GM21423 (cell line): ENCODE results near the gene ADPRM.
A peak's percentile ranks its signal among the peaks of the same experiment; 100 is the strongest.
"Not testable (repeated sequence)": the region's sequence is repeated elsewhere in the genome, so short reads cannot be mapped to it uniquely, and the experiment has no call there.

Experiments used
- ATAC-seq: cut with Tn5 transposase; IDR thresholded peaks from one replicate; pipeline ENCODE4 v1.9.1; 2021; ENCODE audit warnings: mild to moderate bottlenecking, moderate library complexity; ENCODE audit not compliant: unreplicated experiment

ADPRM gene, protein sequence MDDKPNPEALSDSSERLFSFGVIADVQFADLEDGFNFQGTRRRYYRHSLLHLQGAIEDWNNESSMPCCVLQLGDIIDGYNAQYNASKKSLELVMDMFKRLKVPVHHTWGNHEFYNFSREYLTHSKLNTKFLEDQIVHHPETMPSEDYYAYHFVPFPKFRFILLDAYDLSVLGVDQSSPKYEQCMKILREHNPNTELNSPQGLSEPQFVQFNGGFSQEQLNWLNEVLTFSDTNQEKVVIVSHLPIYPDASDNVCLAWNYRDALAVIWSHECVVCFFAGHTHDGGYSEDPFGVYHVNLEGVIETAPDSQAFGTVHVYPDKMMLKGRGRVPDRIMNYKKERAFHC

DNA sequence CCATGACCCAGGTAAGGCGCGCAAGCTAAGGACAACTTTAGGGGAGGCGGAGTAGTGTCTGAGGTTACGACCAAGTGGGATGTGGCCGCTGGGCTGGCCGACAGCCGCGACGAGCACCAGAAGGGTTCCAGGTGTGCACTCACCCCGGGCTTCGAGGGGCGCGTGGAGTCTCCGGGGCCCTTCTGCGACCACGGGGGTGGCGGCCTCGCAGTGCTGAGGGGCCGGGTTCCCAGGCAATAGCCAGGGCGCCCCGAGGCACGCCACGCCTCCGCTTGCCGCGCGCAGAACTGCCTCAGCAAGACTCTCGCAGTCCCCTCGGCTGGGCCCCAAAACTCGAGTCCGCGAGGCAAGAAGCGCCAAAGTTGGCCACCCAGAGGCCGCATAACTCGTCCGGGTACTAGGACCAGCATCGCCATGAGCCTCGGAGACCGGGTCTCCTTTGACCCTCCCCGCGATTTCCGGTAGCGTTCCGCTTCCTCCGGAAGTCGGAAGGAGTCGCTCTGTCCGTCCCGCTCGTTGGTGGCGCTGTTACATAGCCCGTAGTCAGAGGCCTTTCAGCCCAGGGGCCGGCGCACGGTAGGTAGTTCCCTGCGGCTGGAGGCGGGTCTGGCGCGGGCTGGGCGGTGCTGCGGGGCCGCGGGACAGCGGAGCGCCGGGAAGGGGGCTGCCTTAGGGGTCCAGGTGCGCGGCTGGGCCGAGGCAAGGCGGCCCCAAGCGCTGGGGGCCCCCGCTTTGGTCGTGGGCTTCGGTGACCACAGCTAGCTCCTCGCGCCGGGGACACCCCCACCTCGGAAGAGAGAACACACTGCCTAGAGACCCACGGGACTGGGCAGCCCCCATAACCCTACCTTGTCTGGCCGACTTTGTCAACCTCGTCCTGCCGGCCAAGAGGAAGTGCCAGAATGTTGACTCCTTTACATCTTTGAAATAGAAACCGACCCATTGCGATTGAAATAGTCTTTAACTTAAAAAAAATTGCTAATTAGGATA lies at the start of gene ADPRM, which contains the start of gene SCO1:
Gene ADPRM (plus strand): TSS at position 503 of the 990 bp plus-strand sequence. CDS start 7,333 bp downstream, outside the sequence.
Gene SCO1 (minus strand): TSS at position 442 of the 990 bp plus-strand sequence. CDS start 26 bp downstream, at position 416.
- ATAC-seq: peak; percentile 97

DNA sequence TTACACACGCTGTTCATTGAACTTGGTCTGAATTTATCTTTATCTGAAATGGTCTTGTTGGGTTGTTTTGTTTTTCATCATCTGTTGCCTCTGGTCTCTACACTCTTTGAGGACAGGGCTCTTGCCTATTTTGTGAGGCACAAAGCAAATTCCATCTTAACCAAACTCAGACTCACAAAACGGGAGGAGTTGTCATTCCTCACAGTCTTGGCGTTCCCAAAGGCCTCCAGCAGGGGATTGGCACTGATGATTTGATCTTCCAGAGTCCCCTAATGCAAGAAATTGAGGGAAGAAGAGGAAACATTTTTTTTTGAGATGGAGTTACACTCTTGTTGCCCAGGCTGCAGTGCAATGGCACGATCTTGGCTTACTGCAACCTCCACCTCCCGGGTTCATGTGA lies 49.0 kb upstream of the ADPRM start:
- ATAC-seq: no peak

DNA sequence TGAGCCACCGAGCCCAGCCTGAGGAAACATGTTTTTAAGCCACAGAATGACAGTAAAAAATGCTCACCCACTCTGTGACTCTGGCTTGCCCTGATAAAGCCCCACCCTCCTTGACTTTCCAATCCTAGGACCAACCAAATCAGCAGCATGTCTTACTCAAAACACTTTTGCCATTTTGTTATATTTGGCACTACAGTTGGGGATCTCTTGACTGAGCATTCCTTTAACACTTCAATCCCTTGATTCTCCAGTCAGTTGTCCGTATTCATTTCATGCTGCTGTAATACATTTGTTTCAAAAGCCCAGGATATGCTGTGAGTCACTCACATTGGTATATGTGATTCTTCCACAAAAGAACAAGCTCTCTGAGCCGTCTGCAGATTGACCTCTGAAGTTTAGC lies 48.4 kb upstream of the ADPRM start:
- no peak for ATAC-seq

DNA sequence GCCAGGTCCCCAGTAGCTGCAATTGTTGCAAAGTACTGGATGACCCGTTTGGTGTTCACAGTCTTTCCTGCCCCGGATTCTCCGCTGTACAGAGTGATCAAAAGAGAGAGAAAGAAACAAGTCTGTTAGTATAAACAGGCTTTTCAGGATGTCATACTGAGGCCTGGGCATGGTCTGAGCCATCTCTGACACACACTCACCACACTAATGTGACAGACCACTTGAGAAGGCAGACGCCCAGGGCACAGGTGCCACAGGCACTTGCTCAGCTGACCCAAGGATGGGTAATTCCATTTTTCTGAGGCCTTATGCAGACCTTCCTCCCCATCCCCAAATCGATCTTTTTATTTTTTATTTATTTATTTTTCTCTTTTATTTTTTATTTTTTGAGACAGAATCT lies 47.8 kb upstream of the ADPRM start:
- ATAC-seq: no peak

DNA sequence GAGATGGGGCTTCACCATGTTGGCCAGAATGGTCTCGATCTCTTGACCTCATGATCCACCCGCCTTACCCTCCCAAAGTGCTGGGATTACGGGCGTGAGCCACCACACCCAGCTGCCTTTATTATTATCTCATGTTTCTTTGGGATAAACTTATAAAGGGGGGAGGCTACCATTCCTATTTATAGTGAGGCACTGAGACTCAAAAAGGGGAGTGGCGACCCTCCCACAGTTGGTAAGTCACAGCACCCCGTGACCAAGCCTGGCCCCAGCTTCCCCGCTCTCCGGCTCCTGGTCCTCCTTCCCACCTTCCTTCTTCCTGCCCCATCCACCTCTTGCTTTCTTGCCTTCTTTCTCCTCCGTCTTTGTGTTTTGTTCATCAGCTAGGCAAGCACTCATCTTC lies 45.5 kb upstream of the ADPRM start:
- no peak for ATAC-seq

DNA sequence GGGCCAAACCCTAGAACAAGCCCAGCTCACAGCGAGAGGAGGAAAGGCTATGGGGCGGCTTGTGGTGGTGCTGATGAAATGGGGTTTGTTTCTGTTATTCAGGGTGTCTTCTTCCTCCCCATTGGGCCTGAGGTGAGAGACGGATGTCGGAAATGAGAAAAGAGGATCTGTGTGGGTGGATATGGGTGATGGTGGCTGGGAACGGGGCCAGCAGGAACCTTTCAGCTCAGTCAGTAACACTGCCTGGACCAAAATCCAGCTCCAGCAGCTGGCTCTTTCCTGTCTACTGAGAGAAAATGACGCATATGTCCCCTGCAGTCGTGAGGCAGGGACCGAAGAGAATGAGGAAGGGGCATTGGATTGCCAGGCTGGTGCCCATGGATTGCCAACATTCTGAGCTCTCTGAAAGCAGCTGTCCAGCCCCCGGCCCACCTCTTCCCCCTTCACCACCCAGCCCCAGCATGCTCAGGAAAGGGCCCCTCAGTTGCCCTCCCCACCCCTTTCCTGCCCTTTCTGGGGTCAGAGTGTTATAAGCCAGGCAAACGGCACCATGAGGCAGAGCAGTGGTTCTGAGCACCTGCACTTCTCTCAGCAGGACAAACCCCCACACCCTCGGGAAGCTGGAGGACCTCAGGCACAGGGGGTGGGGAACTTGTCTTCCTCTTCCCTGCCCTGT lies 44.3 kb upstream of the ADPRM start:
- ATAC-seq: no peak

DNA sequence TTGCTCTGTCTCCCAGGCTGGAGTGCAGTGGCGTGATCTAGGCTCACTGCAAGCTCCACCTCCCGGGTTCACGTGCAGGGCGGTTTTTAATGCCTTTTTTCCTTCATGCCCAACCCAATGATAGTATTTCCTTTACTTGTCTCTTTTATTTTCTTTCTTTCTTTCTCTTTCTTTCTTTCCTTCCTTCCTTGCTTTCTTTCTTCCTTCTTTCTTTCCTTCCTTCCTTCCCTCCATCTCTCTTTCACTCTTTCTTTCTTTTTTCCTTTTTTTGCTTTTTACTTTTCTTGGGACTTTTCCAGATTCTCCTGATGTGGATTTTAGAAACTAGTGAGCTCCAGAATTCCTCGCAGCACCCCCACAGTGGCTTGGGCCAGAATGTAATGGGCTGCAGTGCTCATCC lies 43.4 kb upstream of the ADPRM start:
- ATAC-seq: no peak

DNA sequence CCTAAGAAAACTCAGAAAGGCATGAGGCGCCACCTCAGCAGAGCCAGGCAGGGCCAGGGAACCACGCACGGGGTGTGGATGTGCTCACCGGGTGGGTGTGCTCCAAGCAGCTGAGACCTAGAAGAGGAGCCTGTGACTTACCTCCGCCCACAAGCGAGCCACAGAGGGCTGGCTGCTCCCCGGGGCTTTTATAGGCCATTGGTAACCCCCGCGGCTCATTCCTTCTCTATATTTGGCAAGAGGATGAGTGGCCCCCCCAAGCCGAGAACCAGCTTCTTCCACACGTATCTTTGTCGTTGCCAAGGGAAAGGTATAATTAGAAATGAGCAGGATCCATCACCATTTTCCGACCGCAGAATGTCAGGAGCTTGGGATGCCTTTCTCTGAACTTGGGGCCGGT lies 40.2 kb upstream of the ADPRM start, which contains the start of gene MYH3:
Gene MYH3 (minus strand): TSS at position 162 of the 400 bp plus-strand sequence. CDS start 2,245 bp downstream, outside the sequence.
- no peak for ATAC-seq

DNA sequence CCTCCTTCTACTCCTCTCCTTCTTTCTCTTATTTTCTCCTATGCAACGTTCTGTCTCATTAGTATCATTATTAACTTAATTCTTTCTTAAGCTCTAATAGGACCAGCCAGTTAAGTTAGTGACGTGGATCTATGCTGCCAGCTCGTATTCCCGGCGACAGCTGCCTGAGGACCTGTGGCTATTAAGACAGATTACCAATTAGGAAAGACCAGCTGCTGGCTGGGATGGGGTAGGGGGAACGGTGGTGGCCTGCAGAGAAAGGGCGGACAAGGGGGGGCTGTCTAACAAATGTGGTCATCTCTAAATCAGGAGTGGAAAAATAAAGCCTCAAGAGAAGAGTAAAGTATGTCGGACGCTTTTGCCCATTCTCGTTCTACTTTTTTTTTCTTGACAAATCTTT lies 39.5 kb upstream of the ADPRM start:
- no peak for ATAC-seq

DNA sequence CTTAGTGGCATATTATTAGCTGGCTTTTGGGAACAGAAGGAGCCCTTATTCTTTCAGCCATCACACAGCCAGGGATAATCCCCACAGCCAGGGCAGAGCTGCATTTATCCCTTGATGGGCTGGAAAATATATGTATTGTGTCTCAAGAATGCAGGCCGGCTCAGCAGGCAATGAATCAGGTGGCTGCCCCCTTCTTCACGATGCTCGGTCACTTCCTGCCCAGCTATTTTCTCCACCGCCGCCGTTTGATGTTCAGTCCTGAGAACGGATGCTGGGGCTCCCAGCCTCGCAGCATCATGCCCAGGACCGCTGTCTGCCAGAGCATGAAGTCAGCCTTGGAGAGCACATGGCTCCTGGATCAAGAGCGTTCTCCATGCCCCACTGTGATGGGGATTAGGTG lies 36.0 kb upstream of the ADPRM start:
- no peak for ATAC-seq

DNA sequence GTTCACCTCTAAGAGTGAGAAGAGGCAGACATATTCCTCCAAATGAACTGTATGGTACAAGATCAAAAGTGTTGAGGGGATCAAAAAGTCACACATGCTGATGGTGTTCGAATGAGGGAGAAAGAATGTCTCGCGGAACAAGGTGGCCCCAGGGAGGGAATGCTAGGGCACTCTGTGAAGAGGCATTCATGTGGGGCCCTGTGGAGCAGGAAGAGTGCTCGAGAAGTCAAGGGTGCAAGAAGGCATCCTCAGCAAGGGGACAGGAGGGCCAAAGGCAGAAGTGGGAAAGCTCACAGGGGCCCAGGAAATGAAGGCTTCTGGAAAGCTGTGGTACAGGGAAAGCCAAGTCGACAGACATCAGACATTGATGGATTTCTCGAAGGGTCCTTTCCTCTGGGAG lies 34.2 kb upstream of the ADPRM start:
- ATAC-seq: no peak

DNA sequence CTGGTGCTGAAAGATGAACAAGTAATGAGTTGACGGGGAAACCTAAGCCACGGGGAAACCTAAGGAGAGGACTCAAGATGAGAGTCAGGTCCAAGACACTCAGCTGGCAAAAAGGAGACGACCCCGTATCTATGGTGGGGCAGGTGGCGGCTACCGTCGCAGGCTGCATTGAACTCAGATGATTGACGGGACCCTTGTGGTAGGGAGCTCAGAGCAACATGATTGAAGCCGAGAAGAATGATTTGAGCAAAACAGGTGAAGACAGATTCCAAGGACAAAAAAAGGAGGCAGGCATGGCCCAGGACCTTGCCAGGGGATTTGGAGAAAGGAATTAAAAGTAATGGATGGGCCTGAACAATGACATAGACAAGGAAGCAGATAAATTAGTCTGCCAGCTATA lies 32.8 kb upstream of the ADPRM start:
- no peak for ATAC-seq

DNA sequence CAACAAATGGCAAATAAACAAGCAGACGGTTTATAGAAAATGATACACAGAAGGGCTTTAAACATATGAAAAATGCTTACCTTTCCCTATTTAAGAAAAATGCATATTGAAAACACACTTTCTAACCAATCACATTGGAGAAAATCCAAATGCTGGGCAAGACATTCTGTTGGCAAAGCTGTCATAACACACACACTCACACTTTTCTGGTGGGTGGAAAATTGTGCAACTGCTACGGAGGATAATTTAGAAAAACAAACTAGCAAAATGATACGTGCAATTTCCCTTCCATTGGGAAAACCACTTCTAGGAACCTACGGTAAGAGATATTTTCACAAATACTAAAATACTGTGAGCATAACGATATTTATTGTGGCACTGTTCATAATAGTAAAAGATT lies 30.5 kb upstream of the ADPRM start:
- no peak for ATAC-seq

DNA sequence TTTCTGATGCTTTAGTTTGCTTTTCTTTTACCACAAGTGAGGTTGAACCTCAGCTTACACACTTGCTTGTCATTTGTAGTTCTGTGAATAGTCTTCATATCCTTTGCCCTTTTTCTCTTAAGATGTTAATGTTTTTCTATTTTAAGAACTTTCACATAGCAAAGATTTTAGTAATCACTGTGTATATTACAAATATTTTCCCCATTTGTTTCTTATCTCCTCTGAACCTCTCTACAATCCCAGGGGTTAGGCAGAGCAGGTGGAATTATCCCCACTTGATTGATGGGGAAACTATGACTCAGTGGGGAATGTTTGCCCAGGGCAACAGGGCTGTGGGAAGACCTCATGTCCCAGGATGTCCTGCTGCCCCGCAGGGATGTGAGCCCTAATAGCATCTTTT lies 28.6 kb upstream of the ADPRM start:
- no peak for ATAC-seq

DNA sequence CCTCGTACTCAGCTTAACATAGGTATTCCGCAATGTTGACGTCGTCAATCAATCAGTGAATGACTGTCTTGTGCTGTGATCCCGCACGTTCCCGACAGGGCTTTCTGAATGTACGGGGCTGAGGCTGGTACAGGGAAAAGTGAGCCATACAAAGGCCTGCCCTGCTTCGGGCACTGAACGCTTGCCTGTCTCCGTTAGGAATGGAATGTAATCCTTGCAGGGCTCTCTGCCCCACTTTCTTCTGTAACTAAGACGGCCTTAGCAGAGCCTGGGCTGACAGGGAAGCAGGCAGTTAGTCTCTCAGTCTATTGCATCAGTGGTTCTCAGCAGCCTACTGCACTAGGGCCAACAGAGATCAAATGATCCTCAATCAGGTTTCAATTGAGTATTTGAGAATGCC lies 24.1 kb upstream of the ADPRM start:
- no peak for ATAC-seq

DNA sequence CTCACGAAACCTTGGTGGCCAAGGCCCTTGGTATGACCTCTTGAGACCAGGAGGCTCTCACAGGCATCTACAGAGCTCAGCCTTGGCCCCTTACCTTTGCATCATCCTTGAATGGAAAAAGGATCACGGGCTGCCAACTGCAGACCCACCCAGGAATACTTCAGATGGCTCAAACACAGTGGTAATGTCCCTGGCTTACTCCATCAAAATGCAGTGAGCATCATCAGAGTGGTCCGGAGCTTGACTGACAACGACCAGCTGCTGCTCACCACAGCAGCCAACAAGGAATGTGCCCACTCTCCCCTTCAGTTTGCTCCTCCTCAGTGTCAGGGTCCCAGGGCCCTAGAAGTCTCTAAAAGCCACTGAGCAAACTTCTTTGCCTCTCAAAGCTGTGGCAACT lies 22.7 kb upstream of the ADPRM start:
- no peak for ATAC-seq

DNA sequence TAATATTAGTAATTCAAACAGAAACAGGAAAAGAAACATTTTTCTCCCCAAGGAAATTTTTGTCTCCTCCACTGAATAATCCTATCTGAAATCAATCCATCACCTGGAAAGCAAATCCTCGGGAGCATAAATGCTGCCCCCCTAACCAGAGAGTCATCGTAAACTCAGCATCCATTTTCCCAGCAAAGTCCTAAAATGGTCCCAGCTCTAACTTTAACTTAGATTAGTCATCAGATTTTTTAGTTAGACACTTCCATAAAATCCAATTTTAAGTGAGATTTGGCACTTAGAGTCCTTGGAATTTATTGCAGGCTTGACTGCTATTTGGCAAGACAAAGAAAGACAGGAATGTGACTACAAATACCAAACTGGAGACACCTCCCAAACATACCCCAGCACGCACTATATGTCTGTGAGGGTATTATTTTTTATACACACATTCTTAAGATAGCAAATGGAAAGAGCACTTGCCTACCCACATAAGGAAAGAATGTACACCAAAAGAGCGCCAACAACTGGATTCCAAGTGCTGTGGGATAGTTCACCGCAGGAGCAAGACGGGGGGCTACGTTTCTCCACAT lies 15.4 kb upstream of the ADPRM start:
- ATAC-seq: no peak

DNA sequence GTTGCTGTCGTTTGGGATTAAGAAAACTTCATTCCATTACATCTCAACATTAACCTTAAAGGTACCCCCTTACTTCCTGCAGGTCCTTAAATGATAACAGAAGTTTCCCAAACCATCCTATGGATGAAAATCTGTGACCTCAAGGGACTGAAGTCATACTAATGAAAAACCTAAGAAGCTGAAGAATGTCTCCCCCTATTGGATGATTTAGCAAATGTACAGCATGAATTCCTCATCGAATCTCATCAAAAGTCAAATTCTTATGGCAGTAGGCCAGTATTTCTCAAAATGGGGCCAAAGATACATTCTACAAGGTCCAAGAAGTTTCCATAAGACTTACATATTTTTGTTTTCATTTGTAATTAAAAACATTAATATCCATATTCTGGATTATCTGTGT lies 13.5 kb upstream of the ADPRM start:
- ATAC-seq: no peak

DNA sequence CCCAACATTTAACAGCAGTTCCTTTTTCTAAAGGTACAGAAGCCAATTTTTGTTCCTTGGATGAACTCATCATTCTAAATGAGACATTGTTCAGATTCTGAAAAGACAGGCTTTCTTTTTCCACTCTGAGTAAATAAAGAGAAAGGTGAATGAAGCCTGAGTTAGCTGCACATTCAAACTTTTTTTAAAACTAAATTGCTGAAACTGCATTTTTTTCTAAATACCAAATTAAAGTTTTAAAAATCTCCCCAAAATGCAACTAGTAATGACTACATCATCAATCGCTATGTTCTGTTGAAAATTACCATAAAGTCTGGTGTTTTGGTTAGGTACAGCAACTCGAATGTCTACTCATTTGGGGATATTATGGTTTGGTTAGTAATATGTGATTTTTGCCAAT lies 9.9 kb upstream of the ADPRM start:
- ATAC-seq: no peak

DNA sequence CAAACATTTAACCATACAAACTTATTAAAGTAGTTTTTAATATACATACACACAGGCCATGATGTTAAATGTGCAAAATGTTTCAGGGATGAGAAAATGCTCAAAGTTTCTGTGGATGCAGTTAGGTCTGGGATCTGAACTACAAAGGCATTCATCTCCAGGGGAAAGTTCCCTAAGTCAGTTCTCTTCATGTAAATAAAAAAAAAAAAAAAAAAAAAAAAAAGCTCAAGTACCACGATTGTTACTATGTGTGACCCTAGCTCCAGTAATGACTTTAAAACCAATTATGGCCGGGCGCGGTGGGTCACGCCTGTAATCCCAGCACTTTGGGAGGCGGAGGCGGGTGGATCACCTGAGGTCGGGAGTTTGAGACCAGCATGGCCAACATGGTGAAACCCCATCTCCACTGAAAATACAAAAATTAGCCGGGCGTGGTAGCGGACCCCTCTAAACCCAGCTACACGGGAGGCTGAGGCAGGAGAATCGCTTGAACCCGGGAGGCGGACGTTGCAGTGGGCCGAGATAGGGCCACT lies 1.5 kb upstream of the ADPRM start:
- ATAC-seq: not testable (repeated sequence)
